Mesenchymal stem cell (in vitro differentiated cells and primary cell): ENCODE results near the gene IRX4.

Experiments
- DNase-seq: peaks from one replicate; pipeline ENCODE4 v3.0.0-alpha.2; 2013
- H2AFZ ChIP-seq: one replicate; pipeline ENCODE4 v1.6.1; 2013; ENCODE audit warnings: low read depth, mild to moderate bottlenecking, control low read depth, inconsistent platforms, low read length, moderate library complexity
- H2AK5ac ChIP-seq: 2 replicates; pipeline ENCODE4 v1.6.1; 2013; ENCODE audit warnings: low read length, moderate library complexity, mild to moderate bottlenecking, inconsistent platforms; ENCODE audit not compliant: severe bottlenecking
- H2BK120ac ChIP-seq: one replicate; pipeline ENCODE4 v1.6.1; 2013; ENCODE audit warnings: low read depth, mild to moderate bottlenecking, inconsistent platforms, low read length, moderate library complexity
- H2BK12ac ChIP-seq, 2 experiments: one replicate each; pipeline ENCODE4 v1.6.1; 2013; ENCODE audit warnings: inconsistent platforms in 2 of 2, low read length in 2 of 2, mild to moderate bottlenecking in 2 of 2, moderate library complexity in 2 of 2, control low read depth in 1 of 2
- H2BK15ac ChIP-seq: one replicate; pipeline ENCODE4 v1.6.1; 2013; ENCODE audit warnings: mild to moderate bottlenecking, low read depth, inconsistent platforms; ENCODE audit not compliant: poor library complexity, severe bottlenecking
- H2BK5ac ChIP-seq: 2 replicates; pipeline ENCODE4 v1.6.1; 2013; ENCODE audit warnings: low read depth, mild to moderate bottlenecking, low read length, control low read depth, inconsistent platforms; ENCODE audit not compliant: poor library complexity, severe bottlenecking
- H3K14ac ChIP-seq, 2 experiments: one replicate each; pipeline ENCODE4 v1.6.1; 2013; ENCODE audit warnings: inconsistent platforms in 2 of 2, low read length in 2 of 2, control low read depth in 1 of 2, mild to moderate bottlenecking in 1 of 2, moderate library complexity in 1 of 2
- H3K18ac ChIP-seq, 2 experiments: one replicate each; pipeline ENCODE4 v1.6.1; 2013; ENCODE audit warnings: inconsistent platforms in 2 of 2, low read length in 2 of 2, control low read depth in 1 of 2, low read depth in 1 of 2, mild to moderate bottlenecking in 1 of 2
- H3K23ac ChIP-seq, 2 experiments: one replicate each; pipeline ENCODE4 v1.6.1; 2013; ENCODE audit warnings: inconsistent platforms in 2 of 2, low read length in 2 of 2, mild to moderate bottlenecking in 2 of 2, moderate library complexity in 2 of 2, control low read depth in 1 of 2
- H3K27ac ChIP-seq: 2 replicates; pipeline ENCODE4 v1.5.1; 2013; ENCODE audit warnings: mild to moderate bottlenecking, moderate library complexity, low read length, control low read depth, inconsistent platforms; ENCODE audit not compliant: poor library complexity, severe bottlenecking
- H3K27me3 ChIP-seq, 2 experiments: 2 replicates each; pipeline versions ENCODE4 v1.6.1 to v1.7.0; 2013; ENCODE audit warnings: low read length in 2 of 2, mild to moderate bottlenecking in 2 of 2, moderate library complexity in 2 of 2, control low read depth in 1 of 2, inconsistent platforms in 1 of 2; ENCODE audit not compliant: control insufficient read depth in 1 of 2, insufficient read depth in 1 of 2
- H3K36me3 ChIP-seq, 2 experiments: 2 replicates each; pipeline versions ENCODE4 v1.6.1 to v1.7.0; 2013; ENCODE audit warnings: low read length in 2 of 2, control low read depth in 1 of 2, inconsistent platforms in 1 of 2, low read depth in 1 of 2, mild to moderate bottlenecking in 1 of 2; ENCODE audit not compliant: insufficient read depth in 2 of 2, control insufficient read depth in 1 of 2
- H3K4ac ChIP-seq, 2 experiments: one replicate each; pipeline ENCODE4 v1.6.1; 2013; ENCODE audit warnings: inconsistent platforms in 2 of 2, low read length in 2 of 2, mild to moderate bottlenecking in 2 of 2, moderate library complexity in 2 of 2, control low read depth in 1 of 2, low read depth in 1 of 2
- H3K4me1 ChIP-seq: 2 replicates; pipeline ENCODE4 v1.6.1; 2013; ENCODE audit warnings: low read depth, low read length, control low read depth; ENCODE audit not compliant: control insufficient read depth, insufficient read depth
- H3K4me2 ChIP-seq: 2 replicates; pipeline ENCODE4 v1.6.1; 2013; ENCODE audit warnings: low read length, mild to moderate bottlenecking, inconsistent platforms; ENCODE audit not compliant: poor library complexity, severe bottlenecking
- H3K4me3 ChIP-seq, 2 experiments: 2 replicates each; pipeline versions ENCODE4 v1.5.1 to v1.7.0; 2013; ENCODE audit warnings: low read length in 2 of 2, mild to moderate bottlenecking in 2 of 2, control low read depth in 1 of 2, low read depth in 1 of 2; ENCODE audit not compliant: insufficient read depth in 1 of 2
- H3K79me1 ChIP-seq: replicated peaks from 2 replicates; pipeline ENCODE4 v1.6.1; 2013; ENCODE audit warnings: mild to moderate bottlenecking, control low read depth, low read length, inconsistent platforms; ENCODE audit not compliant: poor library complexity, severe bottlenecking
- H3K9ac ChIP-seq: 2 replicates; pipeline ENCODE4 v1.7.0; 2013; ENCODE audit warnings: mild to moderate bottlenecking, low read length, moderate library complexity
- H3K9me3 ChIP-seq: 2 replicates; pipeline ENCODE4 v1.7.0; 2013; ENCODE audit warnings: mild to moderate bottlenecking, low read length; ENCODE audit not compliant: control insufficient read depth
- H4K8ac ChIP-seq: one replicate; pipeline ENCODE4 v1.6.1; 2013; ENCODE audit warnings: inconsistent platforms, mild to moderate bottlenecking, low read length, moderate library complexity
- H4K91ac ChIP-seq: one replicate; pipeline ENCODE4 v1.6.1; 2013; ENCODE audit warnings: mild to moderate bottlenecking, low read length, inconsistent platforms
- WGBS: methylation state at CpG from one replicate; pipeline ENCODE4 v1.1.7; 2013; ENCODE audit warnings: mixed read lengths; 5-methylcytosine and 5-hydroxymethylcytosine counted together

IRX4 gene

GRCh38 chr5:1864896-1865440 is 17.8 kb downstream of the IRX4 start:
- Histone ChIP-seq H2AK5ac (no peak overlapping the region), H3K79me1 (no peaks in the 10 kb centered on the region), H3K4me1 (peaks cover 4% of the 10 kb centered on the region), H3K27ac (no peak overlapping the region), H3K14ac (no peak overlapping the region), H3K27me3 (peaks cover 63 to 91% of the 10 kb centered on the region in 2 experiments), H4K91ac (no peak overlapping the region), H2BK12ac (no peak overlapping the region), H3K4ac (no peak overlapping the region), H4K8ac (no peak overlapping the region), H3K23ac (no peak overlapping the region), H3K36me3 (no peaks in the 10 kb centered on the region), H3K9ac (no peak overlapping the region), H3K18ac (no peak overlapping the region), H3K4me2 (no peak overlapping the region), H2BK5ac (no peak overlapping the region), H3K9me3 (no peaks in the 10 kb centered on the region), H2BK15ac (no peak overlapping the region), H2AFZ (no peak overlapping the region), H2BK120ac (no peak overlapping the region), H3K4me3 (no peak overlapping the region)
- WGBS: 82% methylated on average over 16 of the region's 16 CpGs
- no peak for DNase-seq

GRCh38 chr5:1860949-1861348 is 21.8 kb downstream of the IRX4 start:
- H2AK5ac ChIP-seq: no peak overlapping the region
- H3K4me1 ChIP-seq: peaks cover 4% of the 10 kb centered on the region
- H3K36me3 ChIP-seq: no peaks in the 10 kb centered on the region
- no peak overlapping the region for H3K27ac ChIP-seq
- H2BK5ac ChIP-seq: no peak overlapping the region
- no peak overlapping the region for H3K18ac ChIP-seq
- 77% methylated on average over 7 of the region's 7 CpGs for WGBS
- no peak overlapping the region for H3K4ac ChIP-seq
- no peak overlapping the region for H4K91ac ChIP-seq
- no peak overlapping the region for H3K4me2 ChIP-seq
- DNase-seq: no peak
- no peak overlapping the region for H3K9ac ChIP-seq
- no peak overlapping the region for H2BK12ac ChIP-seq
- no peak overlapping the region for H3K14ac ChIP-seq
- H2BK15ac ChIP-seq: no peak overlapping the region
- H3K27me3 ChIP-seq: peaks cover 43 to 81% of the 10 kb centered on the region in 2 experiments
- no peaks in the 10 kb centered on the region for H3K79me1 ChIP-seq
- H2AFZ ChIP-seq: no peak overlapping the region
- H4K8ac ChIP-seq: no peak overlapping the region
- no peak overlapping the region for H3K23ac ChIP-seq
- H3K9me3 ChIP-seq: no peaks in the 10 kb centered on the region
- H2BK120ac ChIP-seq: no peak overlapping the region
- H3K4me3 ChIP-seq: no peak overlapping the region

GRCh38 chr5:1860021-1860610 is 22.6 kb downstream of the IRX4 start:
- Histone ChIP-seq H2BK12ac (no peak overlapping the region), H2AK5ac (no peak overlapping the region), H3K18ac (no peak overlapping the region), H2AFZ (no peak overlapping the region), H3K4me3 (no peak overlapping the region), H4K8ac (no peak overlapping the region), H2BK5ac (no peak overlapping the region), H3K4ac (no peak overlapping the region), H3K27me3 (peaks cover 41 to 81% of the 10 kb centered on the region in 2 experiments), H3K23ac (no peak overlapping the region), H2BK15ac (no peak overlapping the region), H3K9me3 (no peaks in the 10 kb centered on the region), H2BK120ac (no peak overlapping the region), H3K14ac (no peak overlapping the region), H3K36me3 (no peaks in the 10 kb centered on the region), H3K9ac (no peak overlapping the region), H3K4me1 (peaks cover 4% of the 10 kb centered on the region), H4K91ac (no peak overlapping the region), H3K4me2 (no peak overlapping the region), H3K79me1 (no peaks in the 10 kb centered on the region), H3K27ac (no peak overlapping the region)
- WGBS: 79% methylated on average over 22 of the region's 22 CpGs
- DNase-seq: no peak

- 85% methylated on average over 10 of the region's 10 CpGs for WGBS
- H3K36me3 ChIP-seq: no peaks in the 10 kb centered on the region
- DNase-seq: no peak
- no peak overlapping the region for H2BK120ac ChIP-seq
- H3K27ac ChIP-seq: no peak overlapping the region
- no peak overlapping the region for H3K9ac ChIP-seq
- H3K79me1 ChIP-seq: no peaks in the 10 kb centered on the region
- H3K9me3 ChIP-seq: no peaks in the 10 kb centered on the region
- no peak overlapping the region for H4K8ac ChIP-seq
- no peak overlapping the region for H3K4ac ChIP-seq
- no peak overlapping the region for H3K4me3 ChIP-seq
- H2BK5ac ChIP-seq: no peak overlapping the region
- H3K27me3 ChIP-seq: peaks cover 41 to 81% of the 10 kb centered on the region in 2 experiments
- no peak overlapping the region for H3K4me2 ChIP-seq
- no peak overlapping the region for H3K18ac ChIP-seq
- H2AFZ ChIP-seq: no peak overlapping the region
- H2BK15ac ChIP-seq: no peak overlapping the region
- no peak overlapping the region for H4K91ac ChIP-seq
- H3K23ac ChIP-seq: no peak overlapping the region
- no peak overlapping the region for H3K14ac ChIP-seq
- no peak overlapping the region for H2BK12ac ChIP-seq
- H3K4me1 ChIP-seq: peaks cover 4% of the 10 kb centered on the region
- H2AK5ac ChIP-seq: no peak overlapping the region
These were observed 23.6 kb downstream of the IRX4 start for GRCh38 chr5:1859099-1859498.
